Naive thymus-derived CD4-positive, alpha-beta T cell (primary cell): Measurements from ENCODE around the gene PTPRK. TPM values are rescaled to one million over a fixed set of nuclear protein-coding genes. Genes with fewer than 3 reads are reported as not detected.

Experiments used
- ATAC-seq: fragments of 150-1000 bp; cut with Tn5 transposase; 2 replicates; pipeline ENCODE4 v1.10.0; 2021; ENCODE audit warnings: mild to moderate bottlenecking, moderate library complexity
- CTCF ChIA-PET: fragments of 350-600 bp; sonication (Branson Sonifier 250); formaldehyde crosslinking; loops from one replicate; lab custom pipeline; 2021; ENCODE audit warnings: antibody characterized with exemption; lab: Charles Lee
- POLR2A ChIA-PET: fragments of 350-600 bp; sonication (Branson Sonifier 250); formaldehyde crosslinking; loops from one replicate; lab custom pipeline; 2021; ENCODE audit warnings: antibody characterized with exemption, inconsistent platforms; lab: Charles Lee
- DNase-seq, 9 donors: peaks; one replicate each; pipeline versions ENCODE4 v3.0.0 to v3.0.0-alpha.2; 2020 to 2022; ENCODE audit warnings: mixed read lengths in 1 of 9
- H3K27ac ChIP-seq: one replicate; pipeline ENCODE4 v1.7.0; 2013; ENCODE audit warnings: mild to moderate bottlenecking, low read depth, low read length, moderate library complexity
- H3K27me3 ChIP-seq, 2 donors: one replicate each; pipeline ENCODE4 v1.7.0; 2013; ENCODE audit warnings: low read length in 2 of 2, mild to moderate bottlenecking in 2 of 2, moderate library complexity in 2 of 2; ENCODE audit not compliant: control insufficient read depth in 2 of 2, insufficient read depth in 2 of 2
- H3K36me3 ChIP-seq, 3 experiments: 1 replicate in 2 of 3; 2 replicates in 1 of 3; pipeline ENCODE4 v1.7.0; 2013; ENCODE audit warnings: low read length in 3 of 3, mild to moderate bottlenecking in 3 of 3, moderate library complexity in 1 of 3; ENCODE audit not compliant: insufficient read depth in 3 of 3, control insufficient read depth in 2 of 3
- H3K4me1 ChIP-seq, 2 donors: one replicate each; pipeline ENCODE4 v1.7.0; 2013; ENCODE audit warnings: low read length in 2 of 2, mild to moderate bottlenecking in 2 of 2, moderate library complexity in 1 of 2; ENCODE audit not compliant: control insufficient read depth in 2 of 2, insufficient read depth in 2 of 2
- H3K4me3 ChIP-seq: 2 replicates; pipeline ENCODE4 v1.7.0; 2013; ENCODE audit warnings: mild to moderate bottlenecking, low read length
- H3K9me3 ChIP-seq, 3 experiments: 1 replicate in 2 of 3; 2 replicates in 1 of 3; pipeline ENCODE4 v1.7.0; 2013; ENCODE audit warnings: low read length in 3 of 3; ENCODE audit not compliant: control insufficient read depth in 2 of 3
- H3K27ac Mint-ChIP-seq, 9 donors: one replicate each; pipeline ENCODE4 v1.8.0; 2020 to 2022; ENCODE audit warnings: mixed read lengths in 9 of 9, mild to moderate bottlenecking in 8 of 9, moderate library complexity in 5 of 9, inconsistent platforms in 2 of 9
- H3K27me3 Mint-ChIP-seq, 5 donors: one replicate each; pipeline ENCODE4 v1.8.0; 2021 to 2022; ENCODE audit warnings: mixed read lengths in 5 of 5, mild to moderate bottlenecking in 1 of 5
- H3K36me3 Mint-ChIP-seq, 5 donors: one replicate each; pipeline ENCODE4 v1.8.0; 2020 to 2022; ENCODE audit warnings: mixed read lengths in 5 of 5, mild to moderate bottlenecking in 3 of 5, inconsistent platforms in 1 of 5
- H3K4me1 Mint-ChIP-seq, 7 donors: one replicate each; pipeline ENCODE4 v1.8.0; 2020 to 2022; ENCODE audit warnings: mixed read lengths in 7 of 7, mild to moderate bottlenecking in 3 of 7, inconsistent platforms in 1 of 7
- H3K4me3 Mint-ChIP-seq, 10 donors: one replicate each; pipeline ENCODE4 v1.8.0; 2020 to 2022; ENCODE audit warnings: mild to moderate bottlenecking in 10 of 10, mixed read lengths in 10 of 10, moderate library complexity in 6 of 10, inconsistent platforms in 2 of 10
- H3K9me3 Mint-ChIP-seq, 11 donors: one replicate each; pipeline ENCODE4 v1.8.0; 2020 to 2022; ENCODE audit warnings: mixed read lengths in 11 of 11, mild to moderate bottlenecking in 4 of 11, inconsistent platforms in 1 of 11, moderate library complexity in 1 of 11
- intact Hi-C, 2 donors: fragments of 100-400 bp; cut with micrococcal nuclease; formaldehyde crosslinking; loops; one replicate each; pipeline ENCODE4 v1.15.1; 2023
- polyA plus RNA-seq, 2 donors: library from polyadenylated mRNA; unstranded; fragments of 300-500 nt; fragmentation: Illumina TruSeq; gene quantifications; one replicate each; pipeline ENCODE4 v1.2.3, GENCODE V29; 2021
- total RNA-seq, 6 experiments: library from RNA in 5 of 6; stranded (reverse) in 5 of 6; gene quantifications; 1 replicate in 5 of 6; 2 replicates in 1 of 6; pipeline ENCODE4 v1.2.3 and lab custom pipeline; 2021 to 2026

PTPRK gene
- total and polyA plus RNA-seq, 7 experiments from 2014 or later = 1.3 to 6.5 (median 2.3) TPM

DNA sequence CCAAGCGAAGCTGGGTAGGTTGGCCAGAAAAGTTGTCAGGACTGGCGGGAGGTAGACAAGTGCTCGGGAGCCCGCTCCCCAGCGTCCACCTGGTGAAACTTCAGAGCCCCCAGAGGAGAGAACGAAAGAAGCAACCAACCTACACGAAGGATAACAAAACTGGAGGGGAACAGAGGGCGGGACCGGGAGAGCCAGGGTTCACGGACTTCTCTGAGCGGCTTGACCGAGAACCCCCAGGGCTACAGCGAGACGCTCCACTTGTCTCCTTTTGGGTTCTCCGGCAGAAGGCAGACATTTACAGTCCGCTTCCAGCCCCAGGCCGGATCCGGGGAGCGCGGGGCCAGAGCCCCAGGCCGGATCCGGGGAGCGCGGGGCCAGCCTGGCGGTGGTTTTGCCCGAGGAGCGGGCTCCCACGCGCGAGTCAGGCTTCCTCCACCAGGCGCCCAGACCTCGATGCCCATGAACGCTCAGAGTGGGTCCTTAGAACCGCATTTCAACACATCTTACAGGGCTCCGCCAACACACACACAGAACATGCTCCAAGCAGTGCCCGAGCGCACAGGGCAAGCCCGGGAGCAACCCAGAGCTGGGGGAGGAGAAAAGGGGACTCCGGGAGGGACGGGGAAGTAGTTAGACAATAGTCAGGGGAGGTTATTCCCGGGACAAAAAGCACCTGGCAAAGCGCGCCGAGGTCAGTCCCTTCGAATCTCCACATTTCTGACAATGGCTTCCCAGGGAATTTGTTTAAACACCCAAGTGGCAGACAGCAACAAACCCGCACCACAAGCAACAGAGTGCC lies 1.1 kb downstream of the PTPRK start:
- Mint-ChIP-seq H3K36me3 (no peaks in the 10 kb centered on the region), H3K4me1 (peaks cover 8 to 22% (median 14%) of the 10 kb centered on the region in 7 donors), H3K9me3 (no peaks in the 10 kb centered on the region), H3K27ac (peak overlapping the region; percentile 73 to 94 (median 82)), H3K27me3 (peaks cover 51 to 85% (median 67%) of the 10 kb centered on the region in 5 donors), H3K4me3 (peak overlapping the region; percentile 90 to 98 (median 94))
- Histone ChIP-seq H3K9me3 (no peaks in the 10 kb centered on the region), H3K27me3 (no peaks in the 10 kb centered on the region), H3K4me1 (peaks cover 5 to 17% of the 10 kb centered on the region in 2 donors), H3K36me3 (peaks cover 0 to 3% (median 0%) of the 10 kb centered on the region in 3 experiments), H3K4me3 (peak overlapping the region; percentile 77), H3K27ac (peak overlapping the region; percentile 59)
- peak in 8 of 9 donors; percentile 14 to 57 (median 36) for DNase-seq
- intact Hi-C loops = loop anchor here (1.0 to 5.0 kb wide), 3 partner anchors 262 to 1253 kb away; partner anchors contain the start of gene RNF146 (in 1 of the 2)
- CTCF ChIA-PET = interaction anchor here (1.0 to 1.1 kb wide), 3 partner anchors 664 to 784 kb away, joined by 3 to 6 read pairs (median 4); no protein-coding TSS in a partner anchor
- POLR2A ChIA-PET = interaction anchor here (0.5 to 1.3 kb wide), 2 partner anchors 664 to 1056 kb away, joined by 3 to 4 read pairs; no protein-coding TSS in a partner anchor
- peak; percentile 24 for ATAC-seq

DNA sequence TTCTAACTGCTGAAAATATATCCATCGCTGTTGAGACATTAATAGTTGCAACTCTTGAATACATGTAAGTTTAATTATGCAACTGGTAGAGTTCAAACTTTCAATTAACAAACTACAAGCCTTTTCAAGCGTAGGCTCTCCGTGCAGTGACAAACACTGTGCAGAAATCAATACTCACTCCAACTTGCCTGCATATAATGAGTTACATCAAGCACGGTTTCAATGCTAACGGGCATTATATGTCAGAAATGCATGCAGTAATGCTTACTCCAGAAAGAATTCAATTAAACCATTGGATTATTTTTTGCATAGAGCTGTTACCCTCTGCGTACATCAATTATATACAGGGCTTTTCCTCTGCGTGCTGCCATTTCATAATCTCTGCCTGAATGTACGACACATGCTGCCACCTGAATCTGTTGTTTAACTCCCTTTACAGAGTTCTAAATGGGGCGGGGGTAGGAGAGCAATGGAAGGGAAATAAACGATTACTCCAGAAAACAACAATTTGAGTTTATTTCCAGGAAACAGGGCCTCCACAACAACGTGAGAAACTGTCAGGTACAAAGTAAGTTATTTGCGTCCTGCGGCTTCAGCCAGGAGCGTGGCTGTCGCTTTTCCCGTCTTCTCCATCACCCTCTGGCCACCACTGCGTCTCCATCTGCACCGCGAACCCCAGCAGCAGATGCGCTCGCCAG lies 1.8 kb downstream of the PTPRK start:
- intact Hi-C loops = loop anchor here (1.0 to 5.0 kb wide), 3 partner anchors 261 to 1252 kb away; partner anchors contain the start of gene RNF146 (in 1 of the 2)
- ChIA-PET POLR2A (no interaction called here), CTCF (interaction anchor here (1.0 kb wide), 1 partner anchor 783 kb away, joined by 3 read pairs; no protein-coding TSS in a partner anchor)
- Histone ChIP-seq H3K27ac (no peak overlapping the region), H3K27me3 (no peaks in the 10 kb centered on the region), H3K4me3 (peak overlapping the region; percentile 77), H3K9me3 (no peaks in the 10 kb centered on the region), H3K4me1 (peaks cover 5 to 17% of the 10 kb centered on the region in 2 donors), H3K36me3 (peaks cover 0 to 3% (median 0%) of the 10 kb centered on the region in 3 experiments)
- H3K4me1 Mint-ChIP-seq = peaks cover 8 to 22% (median 14%) of the 10 kb centered on the region in 7 donors
- no peaks in the 10 kb centered on the region for H3K36me3 Mint-ChIP-seq
- peak overlapping the region in 6 of 9 donors; percentile 39 to 93 (median 76) for H3K27ac Mint-ChIP-seq
- DNase-seq (peak in 4 of 9 donors; percentile 1 to 23 (median 9)), ATAC-seq (no peak)
- peaks cover 49 to 86% (median 69%) of the 10 kb centered on the region in 5 donors for H3K27me3 Mint-ChIP-seq
- H3K4me3 Mint-ChIP-seq = peak overlapping the region; percentile 90 to 98 (median 94)
- H3K9me3 Mint-ChIP-seq = no peaks in the 10 kb centered on the region

DNA sequence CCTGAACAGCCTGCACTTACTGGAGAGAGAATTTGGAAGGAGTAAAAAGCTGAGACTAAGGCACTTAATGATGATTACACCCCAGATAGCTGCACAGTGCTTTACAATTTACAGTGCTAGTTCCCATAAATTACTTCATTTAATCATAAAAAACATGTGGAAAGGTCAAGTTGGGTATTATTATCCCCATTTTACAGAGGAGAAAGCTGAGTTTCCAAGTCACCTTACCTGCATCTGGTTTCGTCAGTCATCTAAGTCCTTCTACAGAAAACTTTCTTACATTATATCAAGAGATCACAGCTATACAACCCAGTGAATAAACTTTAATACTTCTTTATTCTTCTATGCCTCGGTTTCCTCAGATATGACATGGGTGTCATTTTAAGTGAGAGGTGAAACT lies 3.3 kb downstream of the PTPRK start:
- no peaks in the 10 kb centered on the region for H3K27me3 ChIP-seq

DNA sequence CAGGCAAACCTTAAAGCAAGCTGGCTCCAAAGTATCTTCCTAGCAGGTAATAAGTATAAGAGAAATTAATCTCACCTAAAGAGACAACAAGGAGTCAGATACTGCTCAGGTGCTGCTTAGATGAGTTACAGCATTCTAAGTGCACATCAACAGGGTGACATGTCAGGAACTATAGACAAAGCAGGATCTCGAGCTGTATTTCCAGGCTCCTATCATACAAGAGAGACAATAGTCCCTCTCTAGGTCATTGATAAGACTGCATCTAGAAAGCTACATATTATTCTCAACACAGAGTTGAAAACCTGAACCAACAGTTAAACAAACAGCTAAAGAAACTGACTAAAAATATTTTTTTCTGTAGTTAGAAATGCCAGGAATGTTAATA lies 3.9 kb downstream of the PTPRK start:
- Histone ChIP-seq H3K27me3 (no peaks in the 10 kb centered on the region), H3K36me3 (peaks cover 0 to 3% (median 0%) of the 10 kb centered on the region in 3 experiments), H3K4me1 (peaks cover 5 to 17% of the 10 kb centered on the region in 2 donors), H3K9me3 (no peaks in the 10 kb centered on the region), H3K27ac (no peak overlapping the region), H3K4me3 (no peak overlapping the region)
- H3K9me3 Mint-ChIP-seq = no peaks in the 10 kb centered on the region
- ATAC-seq (no peak), DNase-seq (peak in 4 of 9 donors; percentile 5 to 25 (median 14))
- H3K27me3 Mint-ChIP-seq = peaks cover 38 to 71% (median 53%) of the 10 kb centered on the region in 5 donors
- no peaks in the 10 kb centered on the region for H3K36me3 Mint-ChIP-seq
- ChIA-PET CTCF (interaction anchor here (0.6 to 1.6 kb wide), 5 partner anchors 505 to 782 kb away, joined by 3 to 6 read pairs (median 4); no protein-coding TSS in a partner anchor), POLR2A (no interaction called here)
- intact Hi-C loops = loop anchor here in 1 of 2 donors (5.0 kb wide), 1 partner anchor 259 kb away; no protein-coding TSS in a partner anchor
- H3K4me1 Mint-ChIP-seq = peaks cover 8 to 22% (median 14%) of the 10 kb centered on the region in 7 donors
- H3K27ac Mint-ChIP-seq = no peak overlapping the region
- H3K4me3 Mint-ChIP-seq = no peak overlapping the region

More for the DNA sequence above, 3.3 kb downstream of the PTPRK start:
- ATAC-seq (no peak), DNase-seq (no peak)
- H3K9me3 ChIP-seq = no peaks in the 10 kb centered on the region
- intact Hi-C loops = loop anchor here in 1 of 2 donors (5.0 kb wide), 1 partner anchor 260 kb away; no protein-coding TSS in a partner anchor
- H3K27ac ChIP-seq = no peak overlapping the region
- Mint-ChIP-seq H3K27ac (no peak overlapping the region), H3K36me3 (no peaks in the 10 kb centered on the region), H3K9me3 (no peaks in the 10 kb centered on the region), H3K27me3 (peaks cover 42 to 76% (median 58%) of the 10 kb centered on the region in 5 donors), H3K4me1 (peaks cover 8 to 22% (median 14%) of the 10 kb centered on the region in 7 donors), H3K4me3 (no peak overlapping the region)
- peaks cover 0 to 3% (median 0%) of the 10 kb centered on the region in 3 experiments for H3K36me3 ChIP-seq
- no peak overlapping the region for H3K4me3 ChIP-seq
- POLR2A ChIA-PET = no interaction called here
- CTCF ChIA-PET = interaction anchor here (1.1 to 1.6 kb wide), 2 partner anchors 545 to 780 kb away, joined by 4 to 6 read pairs; no protein-coding TSS in a partner anchor
- H3K4me1 ChIP-seq = peaks cover 5 to 17% of the 10 kb centered on the region in 2 donors

DNA sequence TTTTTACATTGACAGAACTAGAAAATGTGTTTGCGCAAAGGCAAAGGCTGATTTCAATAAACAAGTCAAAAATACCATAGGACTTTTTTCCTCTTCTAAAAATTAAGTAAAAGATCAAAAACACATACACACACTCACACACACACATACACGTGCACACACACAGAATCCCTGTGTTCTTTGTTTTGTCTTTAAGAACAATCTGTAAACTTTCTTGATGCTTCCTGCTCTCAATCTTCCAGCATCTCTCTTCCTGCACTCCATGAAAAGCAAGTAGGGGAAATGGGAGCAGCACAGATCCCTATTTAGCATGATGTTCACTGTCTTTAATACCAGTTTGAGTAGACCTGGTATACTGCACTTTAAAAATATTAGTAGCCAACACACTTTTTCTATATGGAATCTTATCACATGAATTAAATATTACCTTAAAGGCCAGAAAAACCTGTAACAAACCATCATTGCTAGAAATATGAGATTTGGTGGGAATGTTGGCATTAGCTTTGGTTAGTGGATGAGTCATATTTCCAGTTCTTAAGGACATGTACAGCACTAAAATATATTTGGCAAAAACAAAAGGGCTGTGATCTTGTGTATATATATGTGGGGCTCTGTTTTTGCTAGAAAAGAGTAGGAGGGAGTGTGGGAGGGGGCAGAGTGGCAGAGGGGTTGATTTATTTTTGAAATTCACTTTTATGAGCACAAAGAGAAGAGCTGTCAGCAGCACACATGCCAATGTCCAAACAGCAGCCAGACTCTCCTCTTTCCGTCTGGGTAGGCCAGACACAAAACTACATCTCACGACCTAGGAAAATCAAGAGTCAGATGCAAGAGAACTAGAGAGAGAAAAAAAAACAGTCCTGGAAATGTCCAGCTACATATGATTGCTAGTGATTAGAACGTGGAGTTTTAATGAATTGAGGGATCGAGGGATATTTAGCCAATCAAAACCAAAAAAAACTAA lies 4.6 kb downstream of the PTPRK start:
- no peak overlapping the region for H3K27ac Mint-ChIP-seq
- Histone ChIP-seq H3K27ac (no peak overlapping the region), H3K36me3 (peaks cover 0 to 3% (median 0%) of the 10 kb centered on the region in 3 experiments), H3K9me3 (no peaks in the 10 kb centered on the region), H3K4me3 (no peak overlapping the region), H3K27me3 (no peaks in the 10 kb centered on the region), H3K4me1 (peaks cover 5 to 12% of the 10 kb centered on the region in 2 donors)
- peaks cover 5 to 17% (median 9%) of the 10 kb centered on the region in 7 donors for H3K4me1 Mint-ChIP-seq
- no peak for ATAC-seq
- no peak for DNase-seq
- H3K36me3 Mint-ChIP-seq = no peaks in the 10 kb centered on the region
- no peaks in the 10 kb centered on the region for H3K9me3 Mint-ChIP-seq
- intact Hi-C loops = loop anchor here in 1 of 2 donors (5.0 kb wide), 1 partner anchor 259 kb away; no protein-coding TSS in a partner anchor
- H3K4me3 Mint-ChIP-seq = no peak overlapping the region
- peaks cover 38 to 69% (median 52%) of the 10 kb centered on the region in 5 donors for H3K27me3 Mint-ChIP-seq
- ChIA-PET CTCF (interaction anchor here (0.6 to 1.1 kb wide), 3 partner anchors 505 to 781 kb away, joined by 3 to 4 read pairs (median 3); no protein-coding TSS in a partner anchor), POLR2A (no interaction called here)
